GM12878 (cell line): Measurements from ENCODE around the gene C16orf95.

Source experiments
- BMI1 ChIP-seq: fragments of 450-650 bp; IDR thresholded peaks from 2 replicates; pipeline ENCODE4 v1.6.1; 2016; ENCODE audit warnings: mild to moderate bottlenecking, moderate library complexity, borderline replicate concordance
- CTCF ChIP-seq, 3 experiments: IDR thresholded peaks in 2 of 3; conservative IDR thresholded peaks in 1 of 3; 2 replicates each; pipeline ENCODE4 v1.5.1; 2011; ENCODE audit warnings: low read depth in 3 of 3, low read length in 3 of 3, mild to moderate bottlenecking in 3 of 3, control low read depth in 2 of 3, moderate library complexity in 2 of 3, inconsistent platforms in 1 of 3, mixed read lengths in 1 of 3; ENCODE audit not compliant: control insufficient read depth in 2 of 3, insufficient read depth in 1 of 3; ENCODE audit errors: extremely low read depth in 1 of 3
- FOS ChIP-seq: IDR thresholded peaks from 3 replicates; pipeline ENCODE4 v1.6.1; 2011; ENCODE audit warnings: borderline replicate concordance; ENCODE audit not compliant: insufficient read length; ENCODE audit errors: extremely low read depth
- FOXM1 ChIP-seq: IDR thresholded peaks from 2 replicates; pipeline ENCODE4 v1.6.1; 2012; ENCODE audit warnings: low read depth, mild to moderate bottlenecking, inconsistent platforms, low read length, moderate library complexity
- GATAD2B ChIP-seq: fragments of 450-650 bp; conservative IDR thresholded peaks from 2 replicates; pipeline ENCODE4 v1.6.1; 2017; ENCODE audit warnings: low read depth, mild to moderate bottlenecking, moderate library complexity
- MYC ChIP-seq: IDR thresholded peaks from 2 replicates; pipeline ENCODE4 v1.6.1; 2011; ENCODE audit warnings: mild to moderate bottlenecking, low read length, moderate library complexity, inconsistent platforms; ENCODE audit not compliant: insufficient read depth, insufficient replicate concordance, insufficient read length, severe bottlenecking
- POLR2A ChIP-seq: IDR thresholded peaks from 2 replicates; pipeline ENCODE4 v1.6.1; 2011; ENCODE audit warnings: low read depth, mild to moderate bottlenecking, low read length
- POLR2AphosphoS5 ChIP-seq: IDR thresholded peaks from 2 replicates; pipeline ENCODE4 v1.6.1; 2011; ENCODE audit warnings: mild to moderate bottlenecking, low read length, inconsistent platforms
- USF1 ChIP-seq: IDR thresholded peaks from 2 replicates; pipeline ENCODE4 v1.6.1; 2011; ENCODE audit warnings: borderline replicate concordance, low read depth, mild to moderate bottlenecking, moderate library complexity, mixed read lengths, low read length; ENCODE audit not compliant: insufficient read depth; ENCODE audit errors: extremely low read length
- YBX1 ChIP-seq: fragments of 450-650 bp; IDR thresholded peaks from 2 replicates; pipeline ENCODE4 v1.6.1; 2016; ENCODE audit warnings: antibody characterized with exemption
- ZNF274 ChIP-seq: IDR thresholded peaks from one replicate; pipeline ENCODE4 v1.8.0; 2011; ENCODE audit not compliant: insufficient read length, insufficient read depth
- ZNF384 ChIP-seq: IDR thresholded peaks from 2 replicates; pipeline ENCODE4 v1.6.1; 2012; ENCODE audit warnings: low read depth, mild to moderate bottlenecking, low read length, improper control_type of control experiment, borderline replicate concordance
- ZNF687 ChIP-seq: fragments of 450-650 bp; IDR thresholded peaks from 2 replicates; pipeline ENCODE4 v1.6.1; 2017; ENCODE audit warnings: mild to moderate bottlenecking, moderate library complexity

- TF ChIP-seq MYC (no peak), ZNF384 (no peak), FOXM1 (no peak), BMI1 (no peak), POLR2AphosphoS5 (no peak), CTCF (IDR thresholded peaks at IDR 0.05 in 2 of 3, conservative IDR thresholded peaks at IDR 0.05 in 1 of 3; ENCODE audit: control insufficient read depth in 2 of 3, extremely low read depth in 1 of 3, insufficient read depth in 1 of 3, low read depth in 3 of 3, low read length in 3 of 3) (no peak), YBX1 (no peak), GATAD2B (no peak), ZNF687 (no peak), POLR2A (no peak), ZNF274 (no peak), FOS (no peak), USF1 (no peak)
These were observed 2.2 kb downstream of the C16orf95 start for GRCh38 chr16:87314990-87315420.
